Body of pancreas (tissue), 4 donors: ENCODE data around the gene DAZAP2. TPM values are rescaled to one million over a fixed set of nuclear protein-coding genes. Genes with fewer than 3 reads are reported as not detected.
A peak's percentile ranks its signal among the peaks of the same experiment; 100 is the strongest.
"Not testable (repeated sequence)": the region's sequence is repeated elsewhere in the genome, so short reads cannot be mapped to it uniquely, and the experiment has no call there.

Experiments
- ATAC-seq: fragments of 150-250 bp; one replicate; pipeline ENCODE4 v1.9.1; 2016
- DNase-seq, 4 donors: peaks; one replicate each; pipeline ENCODE4 v3.0.0-alpha.2; 2019
- H3K27ac ChIP-seq, 4 donors: fragments of 200-600 bp; sonication (generic); 1 replicate in 3 of 4; 2 replicates in 1 of 4; pipeline versions ENCODE4 v1.5.1 to v1.6.1; 2016 to 2019; ENCODE audit warnings: mild to moderate bottlenecking in 1 of 4, mixed read lengths in 1 of 4, moderate library complexity in 1 of 4
- H3K27me3 ChIP-seq, 2 donors: fragments of 200-600 bp; sonication (generic); one replicate each; pipeline ENCODE4 v1.6.0; 2016; ENCODE audit warnings: mild to moderate bottlenecking in 1 of 2
- H3K36me3 ChIP-seq, 2 donors: fragments of 200-600 bp; sonication (generic); replicated peaks in 1 of 2; 2 replicates each; pipeline ENCODE4 v1.5.1; 2016; ENCODE audit warnings: low read depth in 2 of 2; ENCODE audit not compliant: insufficient read depth in 1 of 2
- H3K4me1 ChIP-seq: fragments of 200-600 bp; sonication (generic); one replicate; pipeline ENCODE4 v1.6.0; 2016
- H3K4me3 ChIP-seq, 2 donors: fragments of 200-600 bp; sonication (generic); 1 replicate in 1 of 2; 2 replicates in 1 of 2; pipeline ENCODE4 v1.5.1; 2016 to 2019
- H3K9me3 ChIP-seq, 3 donors: fragments of 200-600 bp; sonication (generic); 1 replicate in 2 of 3; 2 replicates in 1 of 3; pipeline ENCODE4 v1.5.1; 2016
- CTCF ChIP-seq, 7 experiments: fragments of 450-650 bp in 4 of 7; fragments of 200-600 bp in 3 of 7; sonication (generic) in 3 of 7; IDR thresholded peaks; one replicate each; pipeline ENCODE4 v1.5.1; 2016 to 2019; ENCODE audit warnings: antibody characterized with exemption in 7 of 7
- POLR2A ChIP-seq, 3 donors: fragments of 450-650 bp; IDR thresholded peaks; one replicate each; pipeline ENCODE4 v1.6.1; 2016; ENCODE audit warnings: antibody characterized with exemption in 3 of 3, mild to moderate bottlenecking in 2 of 3
- WGBS, 2 donors: methylation state at CpG; one replicate each; pipeline ENCODE4 v1.1.5; 2017; 5-methylcytosine and 5-hydroxymethylcytosine counted together
- intact Hi-C: fragments of 100-400 bp; cut with DNase I; formaldehyde crosslinking; loops from one replicate; pipeline ENCODE4 v1.15.1; 2023
- total RNA-seq, 2 donors: library from RNA; depleted of rRNA; stranded (reverse); fragments of >200 nt; gene quantifications; one replicate each; pipeline ENCODE4 v1.1.0, GENCODE V29; 2016

The DAZAP2 gene
- total RNA-seq, 2 donors from 2014 or later, result 77.1 to 87.7 TPM

GRCh38 chr12:51219322-51219721, 19.3 kb upstream of the DAZAP2 start:
- intact Hi-C loops, result no loop called here
- no peaks in the 10 kb centered on the region for H3K27me3 ChIP-seq
- TF ChIP-seq CTCF (IDR thresholded peaks at IDR 0.05) (no peak), POLR2A (IDR thresholded peaks at IDR 0.05) (no peak)
- peaks cover 29% of the 10 kb centered on the region for H3K4me1 ChIP-seq
- no peak overlapping the region for H3K4me3 ChIP-seq
- DNase-seq, result no peak
- H3K36me3 ChIP-seq, result no peaks in the 10 kb centered on the region
- no peaks in the 10 kb centered on the region for H3K9me3 ChIP-seq
- peak overlapping the region; percentile 83 to 98 (median 98) for H3K27ac ChIP-seq
- WGBS, 2 donors, result 25 to 33% methylated on average over 5 of the region's 5 CpGs
- no peak for ATAC-seq

- H3K9me3 ChIP-seq, H3K36me3 ChIP-seq: not testable (repeated sequence)
These were observed 18.8 kb upstream of the DAZAP2 start for GRCh38 chr12:51219857-51220256.

GRCh38 chr12:51222461-51222860, 16.2 kb upstream of the DAZAP2 start:
- peak overlapping the region in 2 of 4 donors; percentile 42 to 52 for H3K27ac ChIP-seq
- intact Hi-C loops, result no loop called here
- no peaks in the 10 kb centered on the region for H3K27me3 ChIP-seq
- no peaks in the 10 kb centered on the region for H3K36me3 ChIP-seq
- no peak for TF ChIP-seq CTCF (IDR thresholded peaks at IDR 0.05)
- TF ChIP-seq POLR2A (IDR thresholded peaks at IDR 0.05), result no peak
- WGBS, 2 donors, result 20 to 27% methylated on average over 7 of the region's 7 CpGs
- H3K9me3 ChIP-seq, result no peaks in the 10 kb centered on the region
- ATAC-seq (no peak), DNase-seq (peak in 3 of 4 donors; percentile 32 to 36 (median 35))
- no peak overlapping the region for H3K4me3 ChIP-seq
- H3K4me1 ChIP-seq, result peaks cover 23% of the 10 kb centered on the region

More at GRCh38 chr12:51219857-51220256, 18.8 kb upstream of the DAZAP2 start:
- Histone ChIP-seq H3K27ac (peak overlapping the region in 1 of 4 donors; percentile 83), H3K4me1 (peaks cover 29% of the 10 kb centered on the region)
- intact Hi-C loops, ATAC-seq, H3K4me3 ChIP-seq, DNase-seq, H3K27me3 ChIP-seq: not testable (repeated sequence)
- 68 to 69% methylated on average over 12 of the region's 12 CpGs for WGBS, 2 donors

GRCh38 chr12:51224625-51225024, 14.0 kb upstream of the DAZAP2 start:
- no peak for DNase-seq
- H3K36me3 ChIP-seq, result no peaks in the 10 kb centered on the region
- no peak overlapping the region for H3K4me3 ChIP-seq
- no peaks in the 10 kb centered on the region for H3K27me3 ChIP-seq
- WGBS, 2 donors, result 73 to 79% methylated on average over 3 of the region's 3 CpGs
- no peak overlapping the region for H3K27ac ChIP-seq
- no peaks in the 10 kb centered on the region for H3K9me3 ChIP-seq
- TF ChIP-seq POLR2A (IDR thresholded peaks at IDR 0.05), result no peak
- no peak for TF ChIP-seq CTCF (IDR thresholded peaks at IDR 0.05)
- H3K4me1 ChIP-seq, result peaks cover 9% of the 10 kb centered on the region
- no peak for ATAC-seq
- intact Hi-C loops, result no loop called here

GRCh38 chr12:51225234-51225633, 13.4 kb upstream of the DAZAP2 start:
- no peaks in the 10 kb centered on the region for H3K36me3 ChIP-seq
- intact Hi-C loops, result no loop called here
- TF ChIP-seq CTCF (IDR thresholded peaks at IDR 0.05) (no peak), POLR2A (IDR thresholded peaks at IDR 0.05) (no peak)

More at GRCh38 chr12:51225234-51225633, 13.4 kb upstream of the DAZAP2 start:
- no peak for ATAC-seq
- H3K4me1 ChIP-seq, result peaks cover 9% of the 10 kb centered on the region
- 92 to 95% methylated on average over 4 of the region's 4 CpGs for WGBS, 2 donors
- no peak overlapping the region for H3K27ac ChIP-seq
- no peaks in the 10 kb centered on the region for H3K9me3 ChIP-seq
- H3K4me3 ChIP-seq, result no peak overlapping the region
- no peaks in the 10 kb centered on the region for H3K27me3 ChIP-seq
- no peak for DNase-seq
